GM12878 (cell line): Measurements from ENCODE around the gene SLC19A2. TPM values are rescaled to one million over a fixed set of nuclear protein-coding genes. Genes with fewer than 3 reads are reported as not detected.
A peak's percentile ranks its signal among the peaks of the same experiment; 100 is the strongest.

Experiments
- ATF7 ChIP-seq: fragments of 450-650 bp; IDR thresholded peaks from 2 replicates; pipeline ENCODE4 v1.6.1; 2016; ENCODE audit warnings: low read depth, mild to moderate bottlenecking
- CBX5 ChIP-seq: sonication (generic); IDR thresholded peaks from 2 replicates; pipeline ENCODE4 v1.6.1; 2016; ENCODE audit warnings: low read depth, moderate library complexity, mild to moderate bottlenecking, inconsistent platforms
- CHD4 ChIP-seq: fragments of 200-600 bp; sonication (generic); IDR thresholded peaks from 2 replicates; pipeline ENCODE4 v1.6.1; 2016; ENCODE audit warnings: mild to moderate bottlenecking
- CREB1 ChIP-seq: IDR thresholded peaks from 2 replicates; pipeline ENCODE4 v1.6.1; 2012; ENCODE audit warnings: low read depth, mild to moderate bottlenecking, inconsistent platforms
- HCFC1 ChIP-seq: fragments of 150-350 bp; IDR thresholded peaks from 2 replicates; pipeline ENCODE4 v1.6.1; 2014; ENCODE audit warnings: low read length
- PML ChIP-seq: IDR thresholded peaks from 2 replicates; pipeline ENCODE4 v1.6.1; 2012; ENCODE audit warnings: low read length, inconsistent platforms
- RAD51 ChIP-seq: fragments of 450-650 bp; IDR thresholded peaks from 2 replicates; pipeline ENCODE4 v1.6.1; 2016; ENCODE audit warnings: moderate library complexity, mild to moderate bottlenecking, inconsistent platforms
- RBBP5 ChIP-seq: fragments of 200-600 bp; sonication (generic); conservative IDR thresholded peaks from 2 replicates; pipeline ENCODE4 v1.6.1; 2016
- SIN3A ChIP-seq: IDR thresholded peaks from 2 replicates; pipeline ENCODE4 v1.6.1; 2012; ENCODE audit warnings: low read depth, low read length, improper control_type of control experiment
- SP1 ChIP-seq: IDR thresholded peaks from one replicate; pipeline ENCODE4 v1.6.1; 2011; ENCODE audit warnings: low read depth, low read length
- SUPT20H ChIP-seq: IDR thresholded peaks from 2 replicates; pipeline ENCODE4 v1.6.1; 2011; ENCODE audit warnings: low read depth, mild to moderate bottlenecking, low read length, moderate library complexity, borderline replicate concordance; ENCODE audit not compliant: control insufficient read depth
- YBX1 ChIP-seq: fragments of 450-650 bp; IDR thresholded peaks from 2 replicates; pipeline ENCODE4 v1.6.1; 2016; ENCODE audit warnings: antibody characterized with exemption
- ZNF384 ChIP-seq: IDR thresholded peaks from 2 replicates; pipeline ENCODE4 v1.6.1; 2012; ENCODE audit warnings: low read depth, mild to moderate bottlenecking, low read length, improper control_type of control experiment, borderline replicate concordance
- ZNF622 ChIP-seq: fragments of 450-650 bp; IDR thresholded peaks from 2 replicates; pipeline ENCODE4 v1.6.1; 2017; ENCODE audit warnings: mild to moderate bottlenecking, inconsistent platforms
- polyA plus RNA-seq, 11 experiments: library from polyadenylated mRNA; depleted of rRNA in 4 of 11; unstranded in 6 of 11; stranded (reverse) in 5 of 11; fragments of >200 nt; fragmentation: Nextera tagmentation in 4 of 11; fragmentation: Illumina TruSeq in 1 of 11; extraction: Ambion mirVana in 4 of 11; extraction: Trizol in 1 of 11; gene quantifications; 1 replicate in 1 of 11; 2 replicates in 10 of 11; pipeline versions ENCODE4 v1.2.1 to v1.2.3, GENCODE V29; 2011 to 2016; ENCODE audit warnings: inconsistent platforms in 2 of 11, missing spikeins in 2 of 11, low read depth in 1 of 11
- total RNA-seq, 4 experiments: library from RNA; depleted of rRNA in 3 of 4; stranded (reverse); fragments of >200 nt in 3 of 4; fragmentation: Illumina TruSeq in 1 of 4; extraction: Trizol in 1 of 4; gene quantifications; 2 replicates each; pipeline versions ENCODE4 v1.2.1 to v1.2.3, GENCODE V29; 2013 to 2021
- TF ChIP-seq, protein P1 (sequence below): fragments of 450-650 bp; IDR thresholded peaks from 2 replicates; pipeline ENCODE4 v1.6.1; 2017; ENCODE audit warnings: low read depth, mild to moderate bottlenecking, moderate library complexity
- TF ChIP-seq, protein P2 (sequence below): IDR thresholded peaks from 2 replicates; pipeline ENCODE4 v1.6.1; 2011; ENCODE audit warnings: low read depth, low read length, improper control_type of control experiment, borderline replicate concordance
- TF ChIP-seq, protein P3 (sequence below): IDR thresholded peaks from 2 replicates; pipeline ENCODE4 v1.6.1; 2011; ENCODE audit warnings: borderline replicate concordance, low read depth, mild to moderate bottlenecking, moderate library complexity, mixed read lengths, low read length; ENCODE audit not compliant: insufficient read depth; ENCODE audit errors: extremely low read length
- TF ChIP-seq, protein P4 (sequence below): IDR thresholded peaks from 2 replicates; pipeline ENCODE4 v1.6.1; 2012; ENCODE audit warnings: low read depth, low read length, improper control_type of control experiment
- TF ChIP-seq, protein P5 (sequence below): fragments of 450-650 bp; IDR thresholded peaks from 2 replicates; pipeline ENCODE4 v1.6.1; 2016; ENCODE audit warnings: mild to moderate bottlenecking
- TF ChIP-seq, protein P6 (sequence below): fragments of 450-650 bp; conservative IDR thresholded peaks from 2 replicates; pipeline ENCODE4 v1.6.1; 2017; ENCODE audit warnings: mild to moderate bottlenecking, moderate library complexity
- TF ChIP-seq, protein P7 (sequence below): IDR thresholded peaks from 2 replicates; pipeline ENCODE4 v1.6.1; 2011; ENCODE audit warnings: borderline replicate concordance, low read depth, mild to moderate bottlenecking, moderate library complexity, low read length; ENCODE audit not compliant: insufficient read depth, poor library complexity, severe bottlenecking

SLC19A2 gene
- total and polyA plus RNA-seq, 10 of the 15 experiments (the other 5 are each of a cell fraction or from before 2014, with no cell fraction given): 1.2 to 7.8 (median 2.5) TPM

DNA sequence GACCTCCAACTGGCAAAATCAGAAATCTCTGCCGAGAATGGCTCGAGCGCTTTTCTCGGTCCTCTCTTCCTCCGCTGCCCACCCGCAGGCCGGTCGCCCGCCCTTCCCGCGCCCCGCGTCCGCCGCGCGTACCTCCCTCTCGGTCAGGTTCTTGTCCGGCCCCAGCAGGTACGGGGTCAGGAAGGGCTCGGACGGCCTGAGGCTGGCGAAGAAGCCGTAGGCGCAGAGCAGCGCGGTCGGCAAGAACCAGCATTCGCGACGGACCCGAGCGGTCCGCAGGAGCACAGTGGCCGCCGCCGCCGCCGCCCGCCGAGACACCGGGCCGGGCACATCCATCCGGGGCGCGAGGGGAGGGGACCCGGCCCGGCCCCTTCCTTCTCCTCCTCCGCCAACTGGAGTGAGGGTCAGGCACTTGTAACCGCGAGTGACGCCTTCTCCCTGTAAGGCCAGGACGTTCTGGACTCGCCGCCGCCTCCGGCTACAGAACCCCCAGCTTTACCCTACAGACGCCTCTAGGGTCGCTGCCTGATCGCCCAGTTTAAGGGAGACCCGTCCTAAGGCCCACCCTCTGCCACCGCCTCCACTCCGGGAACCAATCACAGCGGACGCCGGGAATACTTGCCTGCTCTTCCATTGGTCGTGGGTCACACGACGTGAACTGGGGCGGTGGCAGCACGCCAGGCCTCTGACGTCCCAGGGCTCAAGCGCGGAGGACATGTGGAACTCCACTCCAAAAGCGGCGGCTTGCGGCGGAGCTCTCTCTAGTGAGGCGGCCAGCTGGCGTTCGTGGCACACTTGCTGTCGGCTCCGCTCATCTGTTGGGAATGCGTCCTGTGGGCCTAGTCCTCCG lies at the start of gene SLC19A2 (continued):
- TF ChIP-seq, protein P1, sequence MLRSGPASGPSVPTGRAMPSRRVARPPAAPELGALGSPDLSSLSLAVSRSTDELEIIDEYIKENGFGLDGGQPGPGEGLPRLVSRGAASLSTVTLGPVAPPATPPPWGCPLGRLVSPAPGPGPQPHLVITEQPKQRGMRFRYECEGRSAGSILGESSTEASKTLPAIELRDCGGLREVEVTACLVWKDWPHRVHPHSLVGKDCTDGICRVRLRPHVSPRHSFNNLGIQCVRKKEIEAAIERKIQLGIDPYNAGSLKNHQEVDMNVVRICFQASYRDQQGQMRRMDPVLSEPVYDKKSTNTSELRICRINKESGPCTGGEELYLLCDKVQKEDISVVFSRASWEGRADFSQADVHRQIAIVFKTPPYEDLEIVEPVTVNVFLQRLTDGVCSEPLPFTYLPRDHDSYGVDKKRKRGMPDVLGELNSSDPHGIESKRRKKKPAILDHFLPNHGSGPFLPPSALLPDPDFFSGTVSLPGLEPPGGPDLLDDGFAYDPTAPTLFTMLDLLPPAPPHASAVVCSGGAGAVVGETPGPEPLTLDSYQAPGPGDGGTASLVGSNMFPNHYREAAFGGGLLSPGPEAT: peak; percentile 68; the same call in 1 of the 2 replicates
- TF ChIP-seq, protein P2, sequence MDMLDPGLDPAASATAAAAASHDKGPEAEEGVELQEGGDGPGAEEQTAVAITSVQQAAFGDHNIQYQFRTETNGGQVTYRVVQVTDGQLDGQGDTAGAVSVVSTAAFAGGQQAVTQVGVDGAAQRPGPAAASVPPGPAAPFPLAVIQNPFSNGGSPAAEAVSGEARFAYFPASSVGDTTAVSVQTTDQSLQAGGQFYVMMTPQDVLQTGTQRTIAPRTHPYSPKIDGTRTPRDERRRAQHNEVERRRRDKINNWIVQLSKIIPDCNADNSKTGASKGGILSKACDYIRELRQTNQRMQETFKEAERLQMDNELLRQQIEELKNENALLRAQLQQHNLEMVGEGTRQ: peak; percentile 26
- TF ChIP-seq SIN3A (0 out of 2 replicates have a peak, but pooled peaks have one; percentile 70), CBX5 (0 out of 2 replicates have a peak, but pooled peaks have one; percentile 32), HCFC1 (peak; percentile 7; the same call in 1 of the 2 replicates), RBBP5 (no peak), PML (no peak), ZNF622 (no peak), YBX1 (no peak), SP1 (peak; percentile 93), CHD4 (no peak), SUPT20H (no peak), RAD51 (peak; percentile 22; the same call in 1 of the 2 replicates), CREB1 (peak; percentile 80; the same call in 1 of the 2 replicates), ZNF384 (no peak), ATF7 (peak; percentile 92)
- TF ChIP-seq, protein P3, sequence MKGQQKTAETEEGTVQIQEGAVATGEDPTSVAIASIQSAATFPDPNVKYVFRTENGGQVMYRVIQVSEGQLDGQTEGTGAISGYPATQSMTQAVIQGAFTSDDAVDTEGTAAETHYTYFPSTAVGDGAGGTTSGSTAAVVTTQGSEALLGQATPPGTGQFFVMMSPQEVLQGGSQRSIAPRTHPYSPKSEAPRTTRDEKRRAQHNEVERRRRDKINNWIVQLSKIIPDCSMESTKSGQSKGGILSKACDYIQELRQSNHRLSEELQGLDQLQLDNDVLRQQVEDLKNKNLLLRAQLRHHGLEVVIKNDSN: peak; percentile 66
- TF ChIP-seq, protein P4, sequence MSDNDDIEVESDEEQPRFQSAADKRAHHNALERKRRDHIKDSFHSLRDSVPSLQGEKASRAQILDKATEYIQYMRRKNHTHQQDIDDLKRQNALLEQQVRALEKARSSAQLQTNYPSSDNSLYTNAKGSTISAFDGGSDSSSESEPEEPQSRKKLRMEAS: peak; percentile 82; the same call in 1 of the 2 replicates
- TF ChIP-seq, protein P5, sequence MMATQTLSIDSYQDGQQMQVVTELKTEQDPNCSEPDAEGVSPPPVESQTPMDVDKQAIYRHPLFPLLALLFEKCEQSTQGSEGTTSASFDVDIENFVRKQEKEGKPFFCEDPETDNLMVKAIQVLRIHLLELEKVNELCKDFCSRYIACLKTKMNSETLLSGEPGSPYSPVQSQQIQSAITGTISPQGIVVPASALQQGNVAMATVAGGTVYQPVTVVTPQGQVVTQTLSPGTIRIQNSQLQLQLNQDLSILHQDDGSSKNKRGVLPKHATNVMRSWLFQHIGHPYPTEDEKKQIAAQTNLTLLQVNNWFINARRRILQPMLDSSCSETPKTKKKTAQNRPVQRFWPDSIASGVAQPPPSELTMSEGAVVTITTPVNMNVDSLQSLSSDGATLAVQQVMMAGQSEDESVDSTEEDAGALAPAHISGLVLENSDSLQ: peak; percentile 63
- TF ChIP-seq, protein P6, sequence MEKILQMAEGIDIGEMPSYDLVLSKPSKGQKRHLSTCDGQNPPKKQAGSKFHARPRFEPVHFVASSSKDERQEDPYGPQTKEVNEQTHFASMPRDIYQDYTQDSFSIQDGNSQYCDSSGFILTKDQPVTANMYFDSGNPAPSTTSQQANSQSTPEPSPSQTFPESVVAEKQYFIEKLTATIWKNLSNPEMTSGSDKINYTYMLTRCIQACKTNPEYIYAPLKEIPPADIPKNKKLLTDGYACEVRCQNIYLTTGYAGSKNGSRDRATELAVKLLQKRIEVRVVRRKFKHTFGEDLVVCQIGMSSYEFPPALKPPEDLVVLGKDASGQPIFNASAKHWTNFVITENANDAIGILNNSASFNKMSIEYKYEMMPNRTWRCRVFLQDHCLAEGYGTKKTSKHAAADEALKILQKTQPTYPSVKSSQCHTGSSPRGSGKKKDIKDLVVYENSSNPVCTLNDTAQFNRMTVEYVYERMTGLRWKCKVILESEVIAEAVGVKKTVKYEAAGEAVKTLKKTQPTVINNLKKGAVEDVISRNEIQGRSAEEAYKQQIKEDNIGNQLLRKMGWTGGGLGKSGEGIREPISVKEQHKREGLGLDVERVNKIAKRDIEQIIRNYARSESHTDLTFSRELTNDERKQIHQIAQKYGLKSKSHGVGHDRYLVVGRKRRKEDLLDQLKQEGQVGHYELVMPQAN: peak; percentile 65
- TF ChIP-seq, protein P7, sequence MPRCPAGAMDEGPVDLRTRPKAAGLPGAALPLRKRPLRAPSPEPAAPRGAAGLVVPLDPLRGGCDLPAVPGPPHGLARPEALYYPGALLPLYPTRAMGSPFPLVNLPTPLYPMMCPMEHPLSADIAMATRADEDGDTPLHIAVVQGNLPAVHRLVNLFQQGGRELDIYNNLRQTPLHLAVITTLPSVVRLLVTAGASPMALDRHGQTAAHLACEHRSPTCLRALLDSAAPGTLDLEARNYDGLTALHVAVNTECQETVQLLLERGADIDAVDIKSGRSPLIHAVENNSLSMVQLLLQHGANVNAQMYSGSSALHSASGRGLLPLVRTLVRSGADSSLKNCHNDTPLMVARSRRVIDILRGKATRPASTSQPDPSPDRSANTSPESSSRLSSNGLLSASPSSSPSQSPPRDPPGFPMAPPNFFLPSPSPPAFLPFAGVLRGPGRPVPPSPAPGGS: no peak
